NCI-H2171 treated with DMSO at 0.1 percent for 48 hours (cell line): ENCODE results near the gene KDM4B.
A peak's percentile ranks its signal among the peaks of the same experiment; 100 is the strongest.
"Not testable (repeated sequence)": the region's sequence is repeated elsewhere in the genome, so short reads cannot be mapped to it uniquely, and the experiment has no call there.

ENCODE experiments used
- DNase-seq: peaks from one replicate; lab custom pipeline; 2025; lab: John Stamatoyannopoulos, UW

Gene KDM4B

GRCh38 chr19:4967738-4968461 lies 1.0 kb upstream of the KDM4B start:
- no peak for DNase-seq

- DNase-seq = no peak
Observed at GRCh38 chr19:4969292-4969771, 419 bp downstream of the KDM4B start.

GRCh38 chr19:4969772-4970531 lies 1.0 kb downstream of the KDM4B start:
- DNase-seq = peak; percentile 29

GRCh38 chr19:4970558-4971423 lies 1.9 kb downstream of the KDM4B start:
- DNase-seq = peak; percentile 57

GRCh38 chr19:4971424-4971793 lies 2.5 kb downstream of the KDM4B start:
- DNase-seq = peak; percentile 75

- no peak for DNase-seq
Observed at GRCh38 chr19:4971816-4972495, 3.0 kb downstream of the KDM4B start.

GRCh38 chr19:4972509-4973230 lies 3.8 kb downstream of the KDM4B start:
- no peak for DNase-seq

GRCh38 chr19:4974880-4975469 lies 6.1 kb downstream of the KDM4B start:
- no peak for DNase-seq

GRCh38 chr19:4975601-4976000 lies 6.7 kb downstream of the KDM4B start:
- DNase-seq = not testable (repeated sequence)

- DNase-seq = no peak
Observed at GRCh38 chr19:4976401-4977298, 7.7 kb downstream of the KDM4B start.

GRCh38 chr19:4977299-4978174 lies 8.6 kb downstream of the KDM4B start:
- DNase-seq = peak; percentile 74

GRCh38 chr19:4979211-4979807 lies 10.4 kb downstream of the KDM4B start:
- no peak for DNase-seq

- DNase-seq = no peak
Observed at GRCh38 chr19:4980067-4980466, 11.2 kb downstream of the KDM4B start.

- DNase-seq = no peak
Observed at GRCh38 chr19:4980838-4981680, 12.1 kb downstream of the KDM4B start.

- peak; percentile 79 for DNase-seq
Observed at GRCh38 chr19:4981681-4981958, 12.7 kb downstream of the KDM4B start.

- DNase-seq = no peak
Observed at GRCh38 chr19:4983346-4984105, 14.6 kb downstream of the KDM4B start.

GRCh38 chr19:4984106-4984380 lies 15.1 kb downstream of the KDM4B start:
- no peak for DNase-seq
